Measurements from ENCODE around the gene DPP9.
"Not testable (repeated sequence)": the region's sequence is repeated elsewhere in the genome, so short reads cannot be mapped to it uniquely, and the experiment has no call there.

The DPP9 gene

DNA sequence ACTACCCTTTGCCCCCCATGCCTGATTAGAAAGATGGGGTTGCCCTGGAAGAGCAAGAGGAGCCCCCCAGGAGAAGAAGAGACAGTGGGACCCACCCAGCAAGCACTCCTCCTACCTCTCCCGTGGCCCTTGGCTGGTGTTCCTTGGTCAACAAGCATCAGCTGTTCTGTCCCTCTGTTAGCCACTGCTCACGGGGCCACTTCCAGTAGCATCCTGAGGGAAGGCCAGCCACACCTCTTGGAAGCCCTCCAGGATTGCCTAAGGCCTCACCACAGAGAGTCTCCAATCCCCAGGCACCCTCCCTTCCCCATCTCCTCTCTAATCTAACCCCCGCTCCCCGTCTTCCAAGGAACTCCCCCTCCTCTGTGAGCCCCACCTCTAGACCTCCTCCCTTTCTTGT, 15.1 kb upstream of the DPP9 start:
- no peak for DNase-seq

DNA sequence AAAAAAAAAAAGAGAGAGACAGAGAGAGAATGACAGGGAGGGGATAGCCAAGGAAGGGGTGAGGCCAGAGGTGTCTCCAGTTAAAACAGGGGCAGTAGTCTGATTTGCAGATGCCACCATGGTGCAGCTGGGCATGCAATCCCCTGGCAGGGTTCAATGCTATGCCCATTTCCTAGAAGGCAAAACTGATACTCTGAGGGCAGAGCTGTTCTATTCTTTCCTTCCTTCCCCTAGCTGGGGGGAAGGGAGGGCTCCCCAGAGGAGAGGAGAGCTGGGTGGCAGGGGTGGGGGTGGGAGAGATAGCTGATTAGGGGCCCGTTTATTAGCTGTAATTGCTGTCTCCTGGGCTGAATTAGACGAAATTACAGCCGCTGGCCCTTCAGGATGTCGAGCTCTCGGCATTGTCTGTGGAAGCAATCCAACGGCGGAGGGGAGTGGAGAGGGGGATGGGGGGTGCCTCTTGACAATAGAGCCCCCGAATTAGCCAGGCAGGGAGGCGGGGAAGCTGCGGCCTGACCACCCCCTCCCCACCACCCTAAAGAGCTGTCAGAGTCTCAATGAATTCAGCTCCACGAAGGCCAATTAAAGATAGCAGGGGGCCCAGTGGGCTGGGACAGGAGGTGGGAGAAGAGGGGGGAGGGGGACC, 14.4 kb upstream of the DPP9 start:
- no peak for DNase-seq

DNA sequence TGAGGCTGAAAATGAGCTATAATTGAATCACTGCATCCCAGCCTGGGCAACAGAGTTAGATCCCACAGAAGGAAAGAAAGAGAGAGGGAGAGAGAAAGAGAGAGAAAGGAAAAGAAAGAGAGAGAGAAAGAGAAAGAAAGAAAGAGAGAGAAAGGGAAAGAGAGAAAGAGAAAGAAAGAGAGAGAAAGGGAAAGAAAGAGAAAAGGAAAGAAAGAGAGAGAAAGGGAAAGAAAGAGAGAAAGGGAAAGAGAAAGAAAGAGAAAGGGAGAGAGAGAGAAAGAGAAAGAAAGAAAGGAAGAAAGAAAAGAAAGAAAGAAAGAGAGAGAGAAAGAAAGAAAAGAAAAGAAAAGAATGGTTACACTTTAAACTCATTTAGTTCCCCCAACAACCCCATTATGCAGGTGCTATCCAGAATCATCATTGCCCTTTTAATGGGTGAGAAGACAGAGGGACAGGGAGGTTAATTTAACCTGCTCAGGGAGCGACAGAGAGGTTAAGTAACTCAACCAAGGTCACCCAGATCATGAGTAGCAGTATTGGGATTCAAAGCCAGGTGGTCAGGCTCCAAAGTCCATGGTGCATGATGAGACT, 10.2 kb upstream of the DPP9 start:
- DNase-seq: no peak

DNA sequence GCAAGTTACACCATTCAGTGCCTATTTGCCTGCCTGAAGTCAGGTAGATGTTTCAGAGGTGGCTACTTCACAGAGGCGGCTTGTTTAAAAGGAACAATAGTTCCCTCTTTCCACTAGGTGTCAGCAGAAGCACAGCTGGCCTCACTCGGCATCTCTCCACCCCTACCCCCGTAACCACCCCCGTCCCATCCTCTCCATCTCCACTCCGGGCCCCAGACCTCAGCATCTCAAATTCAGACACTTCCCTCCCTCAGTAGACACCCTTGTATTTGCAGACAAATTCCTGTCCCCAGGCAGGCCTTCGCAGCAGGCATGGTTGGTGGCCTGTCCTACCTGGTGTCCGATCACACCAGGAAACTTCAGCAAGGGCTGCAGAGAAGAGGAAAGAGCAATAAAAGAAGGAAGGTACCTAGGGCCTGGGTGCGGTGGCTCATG, 9.1 kb upstream of the DPP9 start:
- DNase-seq: no peak

DNA sequence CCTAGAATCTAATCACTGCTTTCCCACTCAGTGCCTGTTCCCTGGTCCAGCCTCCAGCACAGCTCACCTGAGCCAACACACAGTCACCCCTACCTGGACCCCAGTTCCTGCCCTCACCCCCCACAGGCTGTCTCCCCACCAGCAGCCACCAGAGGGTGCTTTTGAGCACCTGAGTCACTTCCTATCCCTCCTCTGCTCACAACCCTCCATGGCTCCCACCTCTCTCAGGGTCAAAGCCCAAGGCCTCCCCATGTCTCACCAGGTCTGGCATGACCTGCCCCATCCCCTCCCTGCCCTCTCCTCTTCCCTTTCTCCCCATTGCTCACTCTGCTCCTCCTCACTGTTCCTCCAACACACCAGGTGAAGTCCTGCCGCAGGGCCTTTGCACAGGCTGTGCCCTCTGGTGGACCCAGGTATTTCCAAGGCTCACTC, 7.1 kb upstream of the DPP9 start:
- no peak for DNase-seq

DNA sequence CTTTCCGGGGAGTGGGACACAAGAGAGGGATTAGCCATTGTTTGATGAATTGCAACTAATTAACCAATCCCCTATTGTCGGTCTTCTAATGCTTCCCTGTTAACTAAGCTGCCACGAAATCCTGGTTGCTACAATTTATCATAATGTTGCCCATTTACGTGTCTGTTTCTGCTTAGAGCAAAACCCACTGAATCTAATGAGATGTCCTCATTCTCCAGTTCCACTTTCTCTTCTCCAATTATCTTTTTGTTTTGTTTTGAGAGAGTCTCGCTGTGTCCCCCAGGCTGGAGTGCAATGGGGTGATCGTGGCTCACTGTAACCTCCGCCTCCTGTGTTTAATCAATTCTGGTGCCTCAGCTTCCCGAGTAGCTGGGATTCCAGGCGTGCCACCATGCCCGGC, 5.2 kb upstream of the DPP9 start:
- DNase-seq: no peak

DNA sequence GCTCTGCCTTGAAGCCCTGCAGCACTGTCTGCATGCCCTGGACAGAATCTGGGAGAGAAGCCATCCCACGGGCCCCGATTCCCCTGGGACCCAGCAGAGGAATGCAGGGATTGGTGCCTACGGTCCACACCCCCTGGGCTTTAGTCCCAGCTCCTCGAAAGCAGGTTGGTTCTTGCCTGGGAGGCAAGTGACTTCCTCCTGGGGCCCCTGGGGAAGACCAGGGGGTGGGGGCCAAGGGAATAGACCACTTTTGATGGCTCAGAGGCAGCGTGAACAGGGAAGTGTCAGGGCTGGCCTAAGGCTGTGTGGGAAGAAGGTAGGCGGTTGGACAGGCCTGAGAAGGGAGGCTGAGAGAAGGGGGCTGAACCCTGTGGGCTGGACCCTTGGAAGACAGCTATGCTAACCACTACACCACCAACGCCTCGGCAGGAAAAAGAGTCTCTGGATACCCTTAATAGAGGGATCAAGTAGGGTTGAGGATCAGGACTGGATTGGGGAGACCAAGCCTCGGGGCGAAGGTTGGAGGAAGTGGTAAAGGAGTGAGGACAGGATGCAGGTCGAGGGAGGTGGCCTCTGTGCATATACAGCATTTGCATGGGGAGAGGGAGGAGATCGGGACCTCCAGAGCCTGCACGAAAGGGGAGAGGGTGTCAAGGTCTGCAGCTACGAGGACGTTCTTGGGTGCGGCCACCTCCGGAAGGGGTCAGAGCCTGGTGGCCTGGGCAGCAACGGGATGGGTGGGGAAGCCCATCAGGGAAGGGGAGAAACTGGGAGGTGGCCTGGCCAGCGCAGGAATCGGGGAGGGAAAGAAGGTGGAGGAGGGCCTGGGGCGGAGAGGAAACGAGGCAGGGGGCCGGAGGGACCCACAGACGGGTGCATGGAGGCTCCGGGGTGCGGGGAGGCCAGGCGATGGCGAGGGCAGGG, 709 bp downstream of the DPP9 start:
- DNase-seq: no peak

DNA sequence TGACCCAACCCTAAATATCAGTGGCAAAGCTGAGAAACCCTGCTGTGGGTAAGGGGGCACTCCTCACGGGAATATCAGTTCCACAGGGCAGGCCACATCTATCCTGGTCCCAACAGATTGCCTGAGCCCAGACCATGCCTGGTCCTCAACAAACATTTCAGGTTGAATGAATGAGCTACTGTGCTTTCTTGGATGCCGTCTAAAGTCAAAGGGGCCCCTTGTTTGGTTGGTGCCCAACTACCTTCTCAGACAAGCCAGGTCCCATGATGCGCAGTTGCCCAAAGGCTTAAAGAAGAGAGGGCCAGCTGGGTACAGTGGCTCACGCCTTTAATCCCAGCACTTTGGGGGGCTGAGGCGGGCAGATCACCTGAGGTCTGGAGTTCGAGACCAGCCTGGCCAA, 2.4 kb downstream of the DPP9 start:
- no peak for DNase-seq

DNA sequence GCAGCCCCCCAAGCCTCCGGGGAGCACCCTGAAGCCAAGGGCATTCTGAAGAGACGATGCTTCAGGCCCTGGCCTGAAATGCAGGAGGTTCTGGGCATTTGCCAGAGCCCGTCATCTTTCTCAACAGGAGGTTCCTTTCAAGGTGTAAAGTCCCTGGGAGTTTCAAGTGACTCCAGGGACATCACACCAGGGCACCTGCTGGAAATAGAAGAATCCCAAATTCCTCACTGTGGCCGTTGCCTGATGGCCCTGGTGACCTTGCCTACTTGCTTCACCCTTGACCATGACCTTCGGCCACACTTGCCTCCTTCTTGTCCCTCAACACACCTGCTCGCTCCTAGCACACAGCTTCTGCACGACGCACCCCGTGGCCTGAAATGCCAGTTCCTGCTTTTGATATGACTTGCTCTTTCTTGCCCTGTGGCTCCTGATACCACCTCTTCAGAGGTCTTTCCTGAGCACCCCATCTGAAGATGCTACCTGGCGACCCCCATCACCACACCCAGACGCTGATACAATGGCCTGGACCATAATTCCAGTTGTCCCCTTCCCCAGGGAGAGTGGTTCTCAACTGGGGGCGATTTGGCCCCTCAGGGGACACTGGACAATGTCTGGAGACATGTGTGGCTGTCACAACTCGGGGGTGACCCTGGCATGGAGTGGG, 3.5 kb downstream of the DPP9 start:
- DNase-seq: no peak

DNA sequence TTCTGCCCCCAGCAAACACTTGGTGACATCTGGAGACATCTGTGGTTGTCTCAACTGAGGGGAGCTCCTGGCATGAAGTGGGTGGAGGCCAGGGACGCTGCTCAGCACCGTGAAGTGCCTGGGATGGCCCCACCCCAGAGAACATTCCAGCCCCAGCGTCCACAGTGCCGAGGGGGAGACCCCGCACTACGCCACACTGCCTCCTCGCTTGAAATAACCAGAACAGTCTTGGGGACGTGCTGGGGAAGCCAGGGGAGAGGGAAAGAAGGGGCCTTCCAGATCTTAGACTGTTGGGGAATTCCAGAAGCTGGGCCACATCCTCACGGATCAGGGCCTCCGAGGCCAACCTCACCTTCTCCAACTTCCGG, 4.2 kb downstream of the DPP9 start:
- no peak for DNase-seq

DNA sequence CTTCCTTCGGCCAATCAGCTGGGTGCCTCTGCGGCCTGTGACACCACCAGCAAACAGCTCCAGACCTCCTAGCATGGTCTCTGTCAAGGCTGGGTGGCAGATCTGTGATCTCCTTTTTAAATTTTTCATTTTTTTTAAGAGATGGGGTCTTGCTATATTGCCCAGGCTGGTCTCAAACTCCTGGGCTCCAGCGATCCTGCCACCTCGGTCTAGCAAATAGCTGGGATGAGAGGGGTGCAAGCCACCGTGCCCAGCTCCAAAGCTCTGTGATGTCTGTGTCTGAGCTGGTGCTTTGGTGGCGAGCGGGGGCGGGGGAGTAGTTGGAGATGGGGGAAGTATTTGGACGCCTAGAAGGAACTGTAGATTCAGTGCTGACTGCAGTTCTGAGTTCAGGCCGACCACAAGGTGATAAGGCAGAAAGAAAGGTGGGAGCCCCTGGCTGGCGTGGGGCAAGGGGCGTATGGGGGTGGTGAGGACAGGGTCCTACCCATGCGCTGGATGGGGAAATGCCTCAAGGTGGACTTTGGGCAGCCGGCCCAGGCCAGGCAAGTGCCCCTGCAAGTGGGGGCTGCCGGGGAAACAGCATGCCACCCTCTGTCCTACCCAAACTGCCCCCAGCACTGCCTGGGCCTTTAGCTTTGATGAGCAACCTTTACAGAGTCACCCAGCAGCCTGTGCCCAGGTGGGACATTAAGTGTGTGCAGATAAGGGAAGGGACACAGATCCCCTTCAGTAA, 5.5 kb downstream of the DPP9 start:
- DNase-seq: no peak

DNA sequence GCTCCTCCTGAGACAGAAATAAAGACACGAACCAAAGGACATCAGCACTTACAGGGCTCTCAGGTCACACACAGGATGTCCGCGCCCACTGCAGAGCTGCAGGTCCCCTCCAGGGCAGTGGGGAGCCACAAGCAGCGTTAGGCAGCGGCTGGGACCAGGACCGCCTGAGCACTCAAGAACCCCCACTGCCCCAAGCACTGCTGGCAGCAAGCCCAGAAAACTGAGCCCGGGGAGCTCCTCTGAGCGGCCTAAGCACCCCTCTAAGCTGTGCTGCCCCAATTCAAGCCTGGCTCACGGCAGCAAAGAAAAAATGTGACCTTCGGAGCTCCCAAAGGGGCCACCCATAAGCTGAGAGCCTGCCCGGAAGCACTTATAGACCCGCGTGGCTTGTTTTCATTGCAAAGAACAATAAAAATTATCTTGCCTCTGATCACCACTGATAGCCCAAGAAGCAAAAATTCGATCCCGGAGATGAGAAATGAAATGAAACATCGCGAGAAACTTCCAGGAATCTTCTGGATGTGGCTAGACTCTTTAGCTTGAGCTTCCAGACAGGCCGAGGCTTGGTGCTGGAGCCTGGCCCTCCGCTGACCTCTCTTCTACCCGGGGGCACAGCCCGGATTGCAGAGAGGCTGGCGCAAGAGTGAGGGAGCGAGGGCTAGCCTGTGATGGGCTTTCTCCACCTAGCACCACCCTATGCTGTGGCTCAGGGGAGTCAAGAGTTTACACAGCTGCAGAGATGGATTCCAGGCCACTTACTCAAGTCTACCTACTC, 6.3 kb downstream of the DPP9 start:
- DNase-seq: no peak

DNA sequence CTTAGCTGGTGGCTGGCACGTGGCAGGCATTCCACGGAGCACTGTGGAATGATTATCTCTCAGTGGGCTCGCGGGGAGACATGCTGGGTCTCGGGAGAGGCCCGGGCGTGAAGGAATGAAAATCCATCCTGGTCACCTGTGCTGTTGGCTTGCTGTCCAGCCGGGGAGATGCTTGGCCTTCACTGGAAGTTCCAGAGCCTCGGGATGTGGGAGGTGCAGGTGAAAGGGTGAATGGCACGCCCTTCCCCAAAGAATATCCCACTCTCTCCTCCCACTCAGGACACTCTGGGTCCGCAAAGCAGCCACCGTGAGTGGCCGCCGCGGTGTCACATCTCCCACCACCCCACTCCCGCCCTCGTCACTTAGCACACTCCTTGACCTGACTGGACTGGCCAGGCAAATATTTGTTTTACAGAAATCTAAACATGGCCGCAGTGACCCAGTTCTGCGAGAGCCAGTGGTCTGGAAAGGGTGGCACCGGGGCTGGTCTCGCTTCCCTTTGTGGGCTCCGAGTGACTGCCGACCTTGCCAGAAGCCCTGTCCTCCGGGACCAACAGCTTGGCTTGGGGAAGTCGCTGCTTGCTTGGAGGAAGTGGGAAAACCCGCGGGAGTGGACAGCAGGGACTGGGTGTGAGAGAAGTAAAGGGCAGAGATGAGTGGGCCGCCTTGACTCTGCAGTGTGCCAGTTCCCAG, 8.0 kb downstream of the DPP9 start:
- DNase-seq: no peak

DNA sequence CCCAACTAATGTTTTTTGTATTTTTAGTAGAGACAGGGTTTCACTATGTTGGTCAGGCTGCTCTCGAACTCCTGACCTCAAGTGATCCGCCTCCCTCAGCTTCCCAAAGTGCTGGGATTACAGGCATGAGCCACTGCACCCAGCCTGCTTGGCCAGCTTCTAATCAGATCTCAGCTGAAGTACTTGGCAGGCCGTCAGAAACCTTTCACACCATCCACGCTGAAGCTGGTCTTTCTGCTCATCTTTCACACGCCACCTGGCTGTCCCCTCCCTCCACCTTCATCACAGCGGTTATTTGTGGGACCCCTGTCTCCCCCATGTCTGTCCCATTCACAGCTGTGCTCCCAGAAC, 8.5 kb downstream of the DPP9 start:
- not testable (repeated sequence) for DNase-seq

DNA sequence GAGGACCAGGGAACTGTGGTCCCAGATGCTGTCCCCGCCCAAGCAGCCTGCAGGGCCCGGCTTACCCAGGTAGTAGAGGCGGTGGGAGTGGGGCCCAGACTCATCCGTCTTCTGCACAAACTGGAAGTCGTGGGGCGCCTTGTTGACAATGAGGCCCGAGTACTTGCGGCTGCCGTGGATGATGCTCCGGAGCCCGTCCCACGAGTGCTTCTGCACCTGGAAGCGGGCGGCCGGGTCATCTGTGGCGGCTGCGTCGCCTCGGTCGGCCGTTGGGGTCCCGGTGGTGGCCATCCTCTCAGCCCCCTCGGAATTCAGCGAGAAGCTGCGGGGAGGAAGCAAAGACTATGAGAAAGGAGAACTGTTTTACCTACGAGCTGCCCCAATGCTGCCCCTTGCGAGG, 9.6 kb downstream of the DPP9 start:
- DNase-seq: no peak

DNA sequence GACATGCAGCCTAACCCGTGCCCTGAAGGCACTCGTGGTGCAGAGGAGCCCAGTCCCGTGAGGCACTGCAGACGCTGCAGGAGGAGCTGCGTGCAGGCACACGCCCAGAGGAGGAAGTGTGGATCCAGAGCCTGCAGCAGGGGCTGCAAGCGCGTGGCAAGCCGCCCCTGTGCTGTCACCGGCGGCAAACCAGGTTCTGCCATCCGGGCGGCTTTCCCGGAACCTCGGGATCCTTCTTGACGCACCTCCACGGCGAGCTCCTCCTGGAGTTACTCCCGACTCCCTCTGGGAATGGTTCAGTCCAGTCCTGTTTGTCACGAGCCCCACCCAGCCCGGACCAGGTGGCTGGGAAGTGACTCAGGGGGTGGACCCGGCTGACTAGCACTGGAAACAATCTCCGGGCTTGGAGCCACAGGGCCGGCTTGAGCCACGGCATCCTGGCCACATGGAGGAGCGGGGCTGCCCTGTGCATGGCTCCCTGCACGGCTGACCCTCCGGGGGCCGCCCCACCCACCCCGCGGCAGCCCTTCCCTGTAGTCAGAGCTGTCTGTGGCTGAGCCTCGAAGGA, 10.2 kb downstream of the DPP9 start:
- no peak for DNase-seq

DNA sequence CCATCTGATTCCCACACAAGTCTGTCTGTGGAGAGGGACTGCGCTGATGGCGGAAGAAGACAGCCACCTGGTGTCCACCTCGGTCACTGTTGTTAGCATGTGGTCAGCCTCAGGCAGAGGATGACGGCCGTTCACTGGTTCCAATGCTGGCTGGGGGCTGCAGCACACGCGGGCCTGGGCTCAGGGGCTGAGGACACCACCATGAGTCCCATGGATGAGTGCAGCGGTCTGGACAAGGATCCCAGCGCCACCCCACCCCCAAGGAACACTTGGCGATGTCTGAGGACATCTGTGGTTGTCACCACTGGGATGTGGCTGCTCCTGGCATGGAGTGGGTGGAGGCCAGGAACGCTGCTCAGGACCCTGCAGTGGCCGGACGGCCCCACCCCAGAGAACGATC, 10.9 kb downstream of the DPP9 start:
- DNase-seq: no peak

DNA sequence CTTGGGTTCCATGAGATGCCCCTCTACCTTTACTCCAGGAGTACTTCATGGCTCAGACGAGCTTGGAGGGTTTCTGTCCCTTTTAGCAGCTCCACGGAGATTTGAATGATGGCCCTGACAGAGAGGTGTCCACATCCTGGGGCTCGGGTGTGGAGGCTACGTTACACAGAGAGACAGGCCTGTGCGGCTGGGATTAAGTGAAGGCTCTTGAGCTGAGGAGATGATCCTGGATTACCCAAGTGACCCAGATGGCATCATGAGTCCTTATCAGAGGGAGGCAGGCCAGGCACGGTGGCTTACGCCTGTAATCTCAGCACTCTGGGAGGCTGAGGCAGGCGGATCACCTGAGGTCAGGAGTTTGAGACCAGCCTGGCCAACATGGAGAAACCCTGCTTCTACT, 12.4 kb downstream of the DPP9 start:
- no peak for DNase-seq

DNA sequence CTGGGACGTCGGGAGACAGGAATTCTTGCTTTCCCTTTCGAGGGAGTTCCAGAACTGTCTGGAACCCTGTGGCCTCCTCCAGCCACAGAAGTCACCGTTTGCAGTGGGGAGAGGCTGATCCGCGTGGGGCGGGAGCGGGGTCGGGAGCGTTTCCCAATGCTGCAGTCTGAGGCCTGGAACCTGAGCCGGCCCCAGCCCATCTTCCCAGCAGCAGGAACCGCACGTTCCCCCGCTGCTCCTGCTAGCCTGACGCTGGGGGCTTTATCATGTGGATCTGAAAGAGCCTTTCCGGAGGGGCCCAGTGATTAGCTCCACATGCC, 13.4 kb downstream of the DPP9 start:
- no peak for DNase-seq

DNA sequence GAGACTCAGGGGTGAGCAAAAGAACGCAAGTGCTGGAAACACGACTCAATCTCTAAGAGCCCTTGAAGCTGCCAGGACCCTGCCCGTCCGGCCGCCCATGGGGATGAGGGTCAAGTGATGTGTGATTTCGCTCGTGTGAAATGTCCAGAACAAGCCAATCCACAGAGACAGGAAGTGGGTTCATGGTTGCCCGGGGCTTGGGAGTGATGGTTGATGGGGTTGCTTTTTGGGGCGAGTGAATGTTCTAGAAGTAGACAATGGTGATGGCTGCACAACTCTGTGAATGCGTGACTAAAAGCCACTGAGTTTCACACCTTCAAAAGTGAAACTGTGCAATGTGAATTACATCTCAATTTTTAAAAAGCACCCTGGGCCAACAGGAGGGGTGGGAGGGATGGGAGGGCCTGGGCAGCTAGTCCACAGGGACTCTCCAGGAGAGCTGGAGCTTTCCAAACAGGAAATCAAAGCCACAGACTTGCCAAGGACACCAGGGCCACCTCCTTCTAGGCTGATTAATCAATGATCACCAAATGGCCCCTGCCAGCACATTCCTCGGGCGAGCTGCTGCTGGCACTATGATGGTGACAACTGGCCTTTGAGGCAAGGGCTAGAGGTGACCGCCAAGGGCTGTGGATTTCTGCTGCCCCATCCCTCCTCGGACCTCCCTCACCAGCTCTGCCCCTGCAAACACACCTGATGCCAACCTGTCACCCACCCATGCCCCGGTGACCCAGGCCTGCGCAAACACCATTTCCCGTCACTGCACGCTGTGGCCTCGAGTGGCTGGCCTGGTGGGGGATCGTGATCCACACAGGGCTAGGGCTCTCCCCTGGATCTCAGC, 14.0 kb downstream of the DPP9 start:
- no peak for DNase-seq

Data from cortex of kidney (tissue), 1 donor.